GM23338 (cell line): ENCODE data around the gene SNX3. TPM values are rescaled to one million over a fixed set of nuclear protein-coding genes. Genes with fewer than 3 reads are reported as not detected.

ENCODE experiments used
- ATAC-seq: fragments of 200-7000 bp; cut with Tn5 transposase; 3 replicates; pipeline ENCODE4 v1.9.1; 2020
- DNase-seq: peaks from one replicate; pipeline ENCODE4 v3.0.0-alpha.2; 2015; ENCODE audit warnings: low spot score
- H2AFZ ChIP-seq: fragments of 200-600 bp; sonication (generic); 2 replicates; pipeline ENCODE4 v1.8.0; 2016; ENCODE audit warnings: antibody characterized with exemption, mild to moderate bottlenecking, moderate library complexity
- H3F3A ChIP-seq: fragments of 200-600 bp; sonication (generic); replicated peaks from 2 replicates; pipeline ENCODE4 v1.8.0; 2017; ENCODE audit warnings: antibody characterized with exemption, mixed run types, low read depth
- H3K27ac ChIP-seq: fragments of 200-600 bp; sonication (generic); 2 replicates; pipeline ENCODE4 v1.6.1; 2016; ENCODE audit warnings: low read depth
- H3K27me3 ChIP-seq: fragments of 200-600 bp; sonication (generic); 2 replicates; pipeline ENCODE4 v1.8.0; 2016; ENCODE audit warnings: mild to moderate bottlenecking, mixed run types, moderate library complexity; ENCODE audit not compliant: insufficient read depth
- H3K36me3 ChIP-seq: fragments of 200-600 bp; sonication (generic); 2 replicates; pipeline ENCODE4 v1.8.0; 2016; ENCODE audit warnings: mild to moderate bottlenecking; ENCODE audit not compliant: insufficient read depth
- H3K4me1 ChIP-seq: fragments of 200-600 bp; sonication (generic); 2 replicates; pipeline ENCODE4 v1.8.0; 2016; ENCODE audit warnings: mild to moderate bottlenecking, moderate library complexity; ENCODE audit not compliant: insufficient read depth
- H3K4me2 ChIP-seq: fragments of 200-600 bp; sonication (generic); 2 replicates; pipeline ENCODE4 v1.7.1; 2017; ENCODE audit warnings: mixed run types
- H3K4me3 ChIP-seq: fragments of 200-600 bp; sonication (generic); 2 replicates; pipeline ENCODE4 v1.6.1; 2016; ENCODE audit warnings: mixed run types
- H3K79me2 ChIP-seq: fragments of 200-600 bp; sonication (generic); replicated peaks from 2 replicates; pipeline ENCODE4 v1.8.0; 2017; ENCODE audit warnings: mild to moderate bottlenecking; ENCODE audit not compliant: insufficient read depth
- H3K9me2 ChIP-seq: fragments of 200-600 bp; sonication (generic); 2 replicates; pipeline ENCODE4 v1.8.0; 2017; ENCODE audit not compliant: insufficient read depth
- H4K20me1 ChIP-seq: fragments of 200-600 bp; sonication (generic); replicated peaks from 2 replicates; pipeline ENCODE4 v1.8.0; 2017; ENCODE audit warnings: mild to moderate bottlenecking; ENCODE audit not compliant: insufficient read depth
- H3K27ac Mint-ChIP-seq: 2 replicates; pipeline ENCODE4 v1.8.0; 2020; ENCODE audit warnings: inconsistent platforms, mild to moderate bottlenecking, moderate library complexity, mixed read lengths
- H3K27me3 Mint-ChIP-seq: 3 replicates; pipeline ENCODE4 v1.8.0; 2022; ENCODE audit warnings: low read depth, mild to moderate bottlenecking, moderate library complexity, mixed read lengths, inconsistent platforms; ENCODE audit not compliant: insufficient read depth, poor library complexity
- H3K36me3 Mint-ChIP-seq: 3 replicates; pipeline ENCODE4 v1.8.0; 2021; ENCODE audit warnings: low read depth, mild to moderate bottlenecking, inconsistent platforms, moderate library complexity, mixed read lengths
- H3K4me1 Mint-ChIP-seq: 3 replicates; pipeline ENCODE4 v1.8.0; 2020; ENCODE audit warnings: mild to moderate bottlenecking, inconsistent platforms, mixed read lengths
- H3K4me3 Mint-ChIP-seq: 3 replicates; pipeline ENCODE4 v1.8.0; 2021; ENCODE audit warnings: moderate library complexity, mild to moderate bottlenecking, inconsistent platforms, mixed read lengths
- H3K9me3 Mint-ChIP-seq: 3 replicates; pipeline ENCODE4 v1.8.0; 2020; ENCODE audit warnings: moderate library complexity, mild to moderate bottlenecking, inconsistent platforms, mixed read lengths
- CREB1 ChIP-seq: fragments of 250-450 bp; sonication (Bioruptor Pico); IDR thresholded peaks from 2 replicates; pipeline ENCODE4 v1.5.0; 2020; ENCODE audit warnings: low read depth, mild to moderate bottlenecking, moderate library complexity
- CTCF ChIP-seq, 2 experiments: fragments of 200-600 bp in 1 of 2; sonication (generic) in 1 of 2; conservative IDR thresholded peaks; 2 replicates each; pipeline versions ENCODE4 v1.5.1 to v1.6.1; 2016 to 2017; ENCODE audit warnings: antibody characterized with exemption in 2 of 2, low read depth in 2 of 2, mild to moderate bottlenecking in 2 of 2, moderate library complexity in 1 of 2
- EZH2 ChIP-seq: fragments of 200-600 bp; sonication (generic); IDR thresholded peaks from one replicate; pipeline ENCODE4 v1.8.0; 2017; ENCODE audit warnings: antibody characterized with exemption, mild to moderate bottlenecking, low read depth; ENCODE audit not compliant: unreplicated experiment
- JUNB ChIP-seq: IDR thresholded peaks from one replicate; pipeline ENCODE4 v1.6.1; 2016; ENCODE audit warnings: antibody characterized with exemption; ENCODE audit not compliant: unreplicated experiment
- NANOG ChIP-seq: IDR thresholded peaks from 2 replicates; pipeline ENCODE4 v1.6.1; 2016; ENCODE audit warnings: antibody characterized with exemption, borderline replicate concordance
- POLR2AphosphoS5 ChIP-seq: IDR thresholded peaks from 2 replicates; pipeline ENCODE4 v1.6.1; 2016; ENCODE audit warnings: antibody characterized with exemption, low read depth
- STAT1 ChIP-seq: IDR thresholded peaks from one replicate; pipeline ENCODE4 v1.6.1; 2016; ENCODE audit warnings: antibody characterized with exemption; ENCODE audit not compliant: unreplicated experiment
- ZNF114 ChIP-seq: fragments of 250-450 bp; sonication (Bioruptor Pico); IDR thresholded peaks from 2 replicates; pipeline ENCODE4 v1.5.0; 2020; ENCODE audit warnings: mild to moderate bottlenecking, moderate library complexity
- ZNF331 ChIP-seq: fragments of 250-450 bp; sonication (Bioruptor Pico); IDR thresholded peaks from 2 replicates; pipeline ENCODE4 v1.5.0; 2020; ENCODE audit warnings: low read depth, mild to moderate bottlenecking, moderate library complexity
- ZNF462 ChIP-seq: fragments of 250-450 bp; sonication (Bioruptor Pico); IDR thresholded peaks from 2 replicates; pipeline ENCODE4 v1.5.0; 2020; ENCODE audit warnings: mild to moderate bottlenecking, moderate library complexity
- polyA plus RNA-seq: library from polyadenylated mRNA; unstranded; fragments of >200 nt; fragmentation: Nextera tagmentation; extraction: Ambion mirVana; gene quantifications from 2 replicates; pipeline ENCODE4 v1.2.1, GENCODE V29; 2016
- total RNA-seq: library from RNA; depleted of rRNA; stranded (reverse); fragments of >200 nt; shearing (Covaris generic); gene quantifications from 2 replicates; pipeline ENCODE4 v1.2.3, GENCODE V29; 2014
- TF ChIP-seq, protein P1 (sequence below): IDR thresholded peaks from one replicate; pipeline ENCODE4 v1.6.1; 2018; ENCODE audit warnings: antibody characterized with exemption; ENCODE audit not compliant: unreplicated experiment
- TF ChIP-seq, protein P2 (sequence below): IDR thresholded peaks from 2 replicates; pipeline ENCODE4 v1.6.1; 2016; ENCODE audit warnings: antibody characterized with exemption

SNX3 gene
- total and polyA plus RNA-seq, 2 experiments from 2014 or later: 87.2 to 123 TPM

DNA sequence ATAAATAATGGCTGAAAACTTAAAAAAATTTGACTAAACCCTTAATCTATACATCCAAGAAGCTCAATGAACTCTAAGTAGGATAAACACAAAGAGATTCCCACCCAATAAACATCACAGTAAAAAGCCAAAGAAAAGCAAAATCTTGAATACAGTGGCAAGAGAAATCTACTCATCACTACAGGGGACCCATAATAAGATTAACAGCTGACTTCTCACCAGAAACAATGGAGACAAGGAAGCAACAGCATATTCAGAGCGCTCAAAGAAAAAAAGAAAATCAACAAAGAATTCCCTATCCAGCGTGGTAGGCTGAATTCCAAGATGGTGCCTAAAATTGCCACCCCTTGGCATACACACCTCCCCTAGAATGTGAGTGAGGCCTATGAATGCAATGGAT lies 18.6 kb downstream of the SNX3 start:
- H3K4me1 Mint-ChIP-seq: no peaks in the 10 kb centered on the region; the same call in 2 of the 3 replicates
- H3K36me3 Mint-ChIP-seq: peaks cover 27% of the 10 kb centered on the region
- no peak overlapping the region for H3K27ac ChIP-seq
- H4K20me1 ChIP-seq: no peaks in the 10 kb centered on the region; the same call in none of the 2 replicates
- TF ChIP-seq, protein P1, sequence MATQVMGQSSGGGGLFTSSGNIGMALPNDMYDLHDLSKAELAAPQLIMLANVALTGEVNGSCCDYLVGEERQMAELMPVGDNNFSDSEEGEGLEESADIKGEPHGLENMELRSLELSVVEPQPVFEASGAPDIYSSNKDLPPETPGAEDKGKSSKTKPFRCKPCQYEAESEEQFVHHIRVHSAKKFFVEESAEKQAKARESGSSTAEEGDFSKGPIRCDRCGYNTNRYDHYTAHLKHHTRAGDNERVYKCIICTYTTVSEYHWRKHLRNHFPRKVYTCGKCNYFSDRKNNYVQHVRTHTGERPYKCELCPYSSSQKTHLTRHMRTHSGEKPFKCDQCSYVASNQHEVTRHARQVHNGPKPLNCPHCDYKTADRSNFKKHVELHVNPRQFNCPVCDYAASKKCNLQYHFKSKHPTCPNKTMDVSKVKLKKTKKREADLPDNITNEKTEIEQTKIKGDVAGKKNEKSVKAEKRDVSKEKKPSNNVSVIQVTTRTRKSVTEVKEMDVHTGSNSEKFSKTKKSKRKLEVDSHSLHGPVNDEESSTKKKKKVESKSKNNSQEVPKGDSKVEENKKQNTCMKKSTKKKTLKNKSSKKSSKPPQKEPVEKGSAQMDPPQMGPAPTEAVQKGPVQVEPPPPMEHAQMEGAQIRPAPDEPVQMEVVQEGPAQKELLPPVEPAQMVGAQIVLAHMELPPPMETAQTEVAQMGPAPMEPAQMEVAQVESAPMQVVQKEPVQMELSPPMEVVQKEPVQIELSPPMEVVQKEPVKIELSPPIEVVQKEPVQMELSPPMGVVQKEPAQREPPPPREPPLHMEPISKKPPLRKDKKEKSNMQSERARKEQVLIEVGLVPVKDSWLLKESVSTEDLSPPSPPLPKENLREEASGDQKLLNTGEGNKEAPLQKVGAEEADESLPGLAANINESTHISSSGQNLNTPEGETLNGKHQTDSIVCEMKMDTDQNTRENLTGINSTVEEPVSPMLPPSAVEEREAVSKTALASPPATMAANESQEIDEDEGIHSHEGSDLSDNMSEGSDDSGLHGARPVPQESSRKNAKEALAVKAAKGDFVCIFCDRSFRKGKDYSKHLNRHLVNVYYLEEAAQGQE: no peak
- TF ChIP-seq CTCF (conservative IDR thresholded peaks at IDR 0.05; ENCODE audit: low read depth in 2 of 2): no peak
- TF ChIP-seq POLR2AphosphoS5: no peak
- no peak for TF ChIP-seq ZNF462 (CRISPR knock-in tag)
- TF ChIP-seq CREB1 (CRISPR knock-in tag): no peak
- TF ChIP-seq, protein P2, sequence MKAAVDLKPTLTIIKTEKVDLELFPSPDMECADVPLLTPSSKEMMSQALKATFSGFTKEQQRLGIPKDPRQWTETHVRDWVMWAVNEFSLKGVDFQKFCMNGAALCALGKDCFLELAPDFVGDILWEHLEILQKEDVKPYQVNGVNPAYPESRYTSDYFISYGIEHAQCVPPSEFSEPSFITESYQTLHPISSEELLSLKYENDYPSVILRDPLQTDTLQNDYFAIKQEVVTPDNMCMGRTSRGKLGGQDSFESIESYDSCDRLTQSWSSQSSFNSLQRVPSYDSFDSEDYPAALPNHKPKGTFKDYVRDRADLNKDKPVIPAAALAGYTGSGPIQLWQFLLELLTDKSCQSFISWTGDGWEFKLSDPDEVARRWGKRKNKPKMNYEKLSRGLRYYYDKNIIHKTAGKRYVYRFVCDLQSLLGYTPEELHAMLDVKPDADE: no peak
- no peak for TF ChIP-seq STAT1
- TF ChIP-seq ZNF331: no peak
- no peak for TF ChIP-seq NANOG
- TF ChIP-seq JUNB: no peak
- no peak for TF ChIP-seq EZH2
- no peak for TF ChIP-seq ZNF114
- peaks cover 3% of the 10 kb centered on the region; the same call in 1 of the 3 replicates for H3K9me3 Mint-ChIP-seq
- H2AFZ ChIP-seq: no peak overlapping the region
- peaks cover 1% of the 10 kb centered on the region for H3K27me3 Mint-ChIP-seq
- ATAC-seq: no peak
- peaks cover 7% of the 10 kb centered on the region; the same call in 1 of the 2 replicates for H3K36me3 ChIP-seq
- no peak overlapping the region for H3K4me2 ChIP-seq
- H3F3A ChIP-seq: no peaks in the 10 kb centered on the region
- no peaks in the 10 kb centered on the region for H3K9me2 ChIP-seq
- H3K4me3 ChIP-seq: no peak overlapping the region
- no peak for DNase-seq
- H3K4me3 Mint-ChIP-seq: no peak overlapping the region
- H3K4me1 ChIP-seq: no peaks in the 10 kb centered on the region
- no peak overlapping the region for H3K27ac Mint-ChIP-seq
- peaks cover 27% of the 10 kb centered on the region for H3K79me2 ChIP-seq
- no peaks in the 10 kb centered on the region for H3K27me3 ChIP-seq
